Fibroblast of skin of back (primary cell): ENCODE results near the gene OR10G8.

Source experiments
- DNase-seq: peaks from one replicate; pipeline ENCODE4 v3.0.0-alpha.2; 2013

The OR10G8 gene

DNA sequence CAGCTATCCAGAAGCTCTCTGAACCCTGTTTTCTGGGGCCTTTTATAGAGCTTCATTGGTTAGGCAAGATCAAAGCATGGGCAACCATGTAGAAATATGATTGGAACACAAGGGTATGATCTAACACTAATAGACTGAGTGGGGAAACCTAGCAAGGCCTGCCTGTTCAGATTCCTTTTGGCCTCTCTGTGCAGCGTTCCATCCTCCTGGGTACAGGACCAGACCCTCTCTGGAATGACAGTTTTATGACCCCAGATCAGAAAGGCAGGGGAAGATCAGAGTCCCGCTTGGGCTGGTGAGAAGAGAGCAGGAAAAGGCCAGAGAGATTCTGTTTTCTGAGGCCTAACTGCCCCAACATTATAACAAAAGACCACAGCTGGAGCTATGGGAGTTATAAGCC, 52.0 kb downstream of the OR10G8 start:
- no peak for DNase-seq

GRCh38 chr11:124079631-124080326, 53.2 kb downstream of the OR10G8 start:
- DNase-seq = no peak
